Kidney epithelial cell (primary cell): ENCODE data around the gene GRIA4. TPM values are rescaled to one million over a fixed set of nuclear protein-coding genes. Genes with fewer than 3 reads are reported as not detected.
"Not testable (repeated sequence)": the region's sequence is repeated elsewhere in the genome, so short reads cannot be mapped to it uniquely, and the experiment has no call there.

Source experiments
- DNase-seq: peaks from one replicate; pipeline ENCODE4 v3.0.0-alpha.2; 2010; ENCODE audit warnings: low read depth
- H3K27me3 ChIP-seq: 2 replicates; pipeline ENCODE4 v1.6.0; 2011; ENCODE audit warnings: low read length; ENCODE audit not compliant: control insufficient read depth, insufficient read depth
- H3K36me3 ChIP-seq: 2 replicates; pipeline ENCODE4 v1.5.1; 2011; ENCODE audit warnings: low read length; ENCODE audit not compliant: control insufficient read depth, insufficient read depth
- H3K4me3 ChIP-seq: 2 replicates; pipeline ENCODE4 v1.5.1; 2011; ENCODE audit warnings: low read depth, mild to moderate bottlenecking, control low read depth, low read length
- CTCF ChIP-seq: IDR thresholded peaks from 2 replicates; pipeline ENCODE4 v1.5.1; 2011; ENCODE audit warnings: mild to moderate bottlenecking, moderate library complexity, low read length, control low read depth, inconsistent platforms; ENCODE audit not compliant: insufficient read depth, poor library complexity, severe bottlenecking
- total RNA-seq: library from RNA; depleted of rRNA; stranded (reverse); fragments of >200 nt; gene quantifications from 2 replicates; pipeline ENCODE4 v1.2.3, GENCODE V29; 2015

Gene GRIA4
- total RNA-seq, 1 donor from 2014 or later, result not detected

GRCh38 chr11:105868762-105869285 is 259.0 kb downstream of the GRIA4 start:
- no peak for DNase-seq
- no peaks in the 10 kb centered on the region for H3K36me3 ChIP-seq
- no peak overlapping the region for H3K4me3 ChIP-seq
- TF ChIP-seq CTCF, result no peak
- no peaks in the 10 kb centered on the region for H3K27me3 ChIP-seq

GRCh38 chr11:105870516-105871113 is 260.7 kb downstream of the GRIA4 start:
- H3K4me3 ChIP-seq, result no peak overlapping the region
- DNase-seq, result no peak
- no peaks in the 10 kb centered on the region for H3K27me3 ChIP-seq
- no peak for TF ChIP-seq CTCF
- H3K36me3 ChIP-seq, result no peaks in the 10 kb centered on the region

- no peak for DNase-seq
- Histone ChIP-seq H3K4me3 (no peak overlapping the region), H3K36me3 (no peaks in the 10 kb centered on the region), H3K27me3 (no peaks in the 10 kb centered on the region)
- TF ChIP-seq CTCF, result no peak
Measured at GRCh38 chr11:105878510-105878909, 268.6 kb downstream of the GRIA4 start.

- H3K4me3 ChIP-seq, H3K36me3 ChIP-seq, H3K27me3 ChIP-seq, DNase-seq: not testable (repeated sequence)
Measured at GRCh38 chr11:105878927-105879326, 269.1 kb downstream of the GRIA4 start.

GRCh38 chr11:105881027-105881426 is 271.2 kb downstream of the GRIA4 start:
- DNase-seq, result no peak
- Histone ChIP-seq H3K27me3 (no peaks in the 10 kb centered on the region), H3K36me3 (no peaks in the 10 kb centered on the region), H3K4me3 (no peak overlapping the region)
- no peak for TF ChIP-seq CTCF

- Histone ChIP-seq H3K36me3 (no peaks in the 10 kb centered on the region), H3K27me3 (no peaks in the 10 kb centered on the region), H3K4me3 (no peak overlapping the region)
- TF ChIP-seq CTCF, result no peak
- no peak for DNase-seq
Measured at GRCh38 chr11:105884436-105884835, 274.6 kb downstream of the GRIA4 start.
